ENCODE results near the gene HS1BP3. TPM values are rescaled to one million over a fixed set of nuclear protein-coding genes. Genes with fewer than 3 reads are reported as not detected.

The HS1BP3 gene
- total RNA-seq, 1 experiment from 2014 or later: 16.2 TPM

- intact Hi-C loops (cut with micrococcal nuclease; ENCODE audit: unreplicated experiment): loop anchor here (1.0 kb wide), 1 partner anchor 39 kb away; no protein-coding TSS in a partner anchor
- no peaks in the 10 kb centered on the region for H3K27me3 ChIP-seq (ENCODE audit: insufficient read depth, low read depth)
- H3K4me3 ChIP-seq: peak overlapping the region; percentile 5; the same call in 1 of the 2 replicates
- no peaks in the 10 kb centered on the region for H3K79me2 ChIP-seq (ENCODE audit: low read depth)
- peak; percentile 25 to 92 for DNase-seq
- peaks cover 55% of the 10 kb centered on the region for H3F3A ChIP-seq (ENCODE audit: insufficient read depth, low read depth)
- H3K4me1 ChIP-seq (replicated peaks; ENCODE audit: insufficient read depth): peaks cover 76% of the 10 kb centered on the region
- TF ChIP-seq CTCF (conservative IDR thresholded peaks at IDR 0.05) (no peak; the same call in 1 of the 2 replicates), EZH2 (IDR thresholded peaks at IDR 0.05; ENCODE audit: low read depth) (no peak)
- no peaks in the 10 kb centered on the region; the same call in 1 of the 2 replicates for H3K9me3 ChIP-seq (ENCODE audit: insufficient read depth, low read depth)
- no peaks in the 10 kb centered on the region for H4K20me1 ChIP-seq (ENCODE audit: insufficient read depth)
- H3K9me2 ChIP-seq (ENCODE audit: insufficient read depth): no peaks in the 10 kb centered on the region
- ChIA-PET CTCF (interaction anchor here (0.6 to 1.1 kb wide), 4 partner anchors 10 to 149 kb away, joined by 3 to 8 read pairs (median 6); partner anchors contain the start of gene RHOB), POLR2A (ENCODE audit: unreplicated experiment) (interaction anchor here (0.6 to 1.0 kb wide), 4 partner anchors 100 to 662 kb away, joined by 3 to 19 read pairs (median 10); partner anchors contain the start of gene RHOB)
- peak overlapping the region; percentile 96 for H3K27ac ChIP-seq
- no TSS peak for BruUV-seq (replicated peaks)
- 0 out of 2 replicates have a peak overlapping the region, but pooled peaks have one; percentile 19 for H2AFZ ChIP-seq
- H3K36me3 ChIP-seq (ENCODE audit: low read depth): no peaks in the 10 kb centered on the region
- peak overlapping the region; percentile 75 for H3K4me2 ChIP-seq
Measured at GRCh38 chr2:20595439-20596192, 55.3 kb downstream of the HS1BP3 start.

- CTCF ChIA-PET: no interaction called here
- Histone ChIP-seq H3K27ac (peak overlapping the region; percentile 96), H3K9me2 (ENCODE audit: insufficient read depth) (no peaks in the 10 kb centered on the region), H3K36me3 (ENCODE audit: low read depth) (no peaks in the 10 kb centered on the region), H3F3A (ENCODE audit: insufficient read depth, low read depth) (peaks cover 55% of the 10 kb centered on the region), H3K9me3 (ENCODE audit: insufficient read depth, low read depth) (no peaks in the 10 kb centered on the region; the same call in 1 of the 2 replicates), H3K27me3 (ENCODE audit: insufficient read depth, low read depth) (no peaks in the 10 kb centered on the region), H3K4me1 (replicated peaks; ENCODE audit: insufficient read depth) (peaks cover 81% of the 10 kb centered on the region), H4K20me1 (ENCODE audit: insufficient read depth) (no peaks in the 10 kb centered on the region), H2AFZ (no peak overlapping the region), H3K4me3 (peak overlapping the region; percentile 5; the same call in 1 of the 2 replicates), H3K4me2 (peak overlapping the region; percentile 75), H3K79me2 (ENCODE audit: low read depth) (no peaks in the 10 kb centered on the region)
- POLR2A ChIA-PET (ENCODE audit: unreplicated experiment): no interaction called here
- intact Hi-C loops (cut with micrococcal nuclease; ENCODE audit: unreplicated experiment): loop anchor here (1.0 kb wide), 1 partner anchor 39 kb away; no protein-coding TSS in a partner anchor
- TSS peak; percentile 24 for BruUV-seq (replicated peaks)
- TF ChIP-seq EZH2 (IDR thresholded peaks at IDR 0.05; ENCODE audit: low read depth): no peak
- TF ChIP-seq CTCF (conservative IDR thresholded peaks at IDR 0.05): no peak
- no peak for DNase-seq
Measured at GRCh38 chr2:20594957-20595356, 55.9 kb downstream of the HS1BP3 start.

- ChIA-PET CTCF (no interaction called here), POLR2A (ENCODE audit: unreplicated experiment) (interaction anchor here (1.1 kb wide), 1 partner anchor 98 kb away, joined by 13 read pairs; no protein-coding TSS in a partner anchor)
- BruUV-seq (replicated peaks): no TSS peak
- Histone ChIP-seq H3K9me3 (ENCODE audit: insufficient read depth, low read depth) (no peaks in the 10 kb centered on the region; the same call in 1 of the 2 replicates), H3K27me3 (ENCODE audit: insufficient read depth, low read depth) (no peaks in the 10 kb centered on the region), H4K20me1 (ENCODE audit: insufficient read depth) (no peaks in the 10 kb centered on the region), H3K4me1 (replicated peaks; ENCODE audit: insufficient read depth) (peaks cover 87% of the 10 kb centered on the region), H3K4me2 (peak overlapping the region; percentile 75), H3K27ac (peak overlapping the region; percentile 96), H3K9me2 (ENCODE audit: insufficient read depth) (no peaks in the 10 kb centered on the region), H3K79me2 (ENCODE audit: low read depth) (no peaks in the 10 kb centered on the region), H3F3A (ENCODE audit: insufficient read depth, low read depth) (peaks cover 55% of the 10 kb centered on the region), H2AFZ (no peak overlapping the region), H3K4me3 (no peak overlapping the region), H3K36me3 (ENCODE audit: low read depth) (no peaks in the 10 kb centered on the region)
- intact Hi-C loops (cut with micrococcal nuclease; ENCODE audit: unreplicated experiment): no loop called here
- TF ChIP-seq CTCF (conservative IDR thresholded peaks at IDR 0.05) (no peak), EZH2 (IDR thresholded peaks at IDR 0.05; ENCODE audit: low read depth) (no peak)
- no peak for DNase-seq
Measured at GRCh38 chr2:20594048-20594750, 56.7 kb downstream of the HS1BP3 start.

All from PC-9 (cell line).